OCI-LY1 (cell line): Measurements from ENCODE around the gene DCC.

Experiments used
- H2AFZ ChIP-seq: fragments of 200-600 bp; sonication (generic), shearing (Covaris generic); 2 replicates; pipeline ENCODE4 v1.6.0; 2014; ENCODE audit warnings: antibody characterized with exemption, mild to moderate bottlenecking, low read length
- H3F3A ChIP-seq: fragments of 200-600 bp; sonication (generic), shearing (Covaris generic); 2 replicates; pipeline ENCODE4 v1.6.0; 2014; ENCODE audit warnings: mild to moderate bottlenecking, antibody characterized with exemption, low read length, moderate library complexity; ENCODE audit not compliant: insufficient read depth
- H3K27ac ChIP-seq: fragments of 200-600 bp; sonication (generic); 2 replicates; pipeline ENCODE4 v1.5.1; 2014; ENCODE audit warnings: low read length, mixed run types, mild to moderate bottlenecking, low read depth; ENCODE audit not compliant: poor library complexity, severe bottlenecking
- H3K27me3 ChIP-seq: fragments of 200-600 bp; sonication (generic); 2 replicates; pipeline ENCODE4 v1.6.0; 2014; ENCODE audit warnings: antibody characterized with exemption, mild to moderate bottlenecking, low read length, moderate library complexity; ENCODE audit not compliant: insufficient read depth
- H3K36me3 ChIP-seq: fragments of 200-600 bp; sonication (generic); 2 replicates; pipeline ENCODE4 v1.6.1; 2014; ENCODE audit warnings: mild to moderate bottlenecking, antibody characterized with exemption, low read length, moderate library complexity, mixed read lengths; ENCODE audit not compliant: insufficient read depth
- H3K4me1 ChIP-seq: fragments of 200-600 bp; sonication (generic); 2 replicates; pipeline ENCODE4 v1.5.1; 2014; ENCODE audit warnings: mild to moderate bottlenecking, low read length, moderate library complexity; ENCODE audit not compliant: insufficient read depth, severe bottlenecking
- H3K4me2 ChIP-seq: fragments of 200-600 bp; sonication (generic), shearing (Covaris generic); 2 replicates; pipeline ENCODE4 v1.6.1; 2014; ENCODE audit warnings: low read length
- H3K4me3 ChIP-seq: fragments of 200-600 bp; sonication (generic); 2 replicates; pipeline ENCODE4 v1.5.1; 2014; ENCODE audit warnings: low read length, low read depth, mild to moderate bottlenecking, mixed read lengths; ENCODE audit not compliant: poor library complexity, severe bottlenecking
- H3K79me2 ChIP-seq: fragments of 200-600 bp; shearing (Covaris generic); 2 replicates; pipeline ENCODE4 v1.6.1; 2016; ENCODE audit warnings: mixed run types, low read length, mixed read lengths; ENCODE audit not compliant: insufficient read depth
- H3K9ac ChIP-seq: fragments of 200-600 bp; sonication (generic), shearing (Covaris generic); 2 replicates; pipeline ENCODE4 v1.6.1; 2014; ENCODE audit warnings: mild to moderate bottlenecking, low read length, mixed read lengths
- H3K9me2 ChIP-seq: fragments of 200-600 bp; sonication (generic), shearing (Covaris generic); 2 replicates; pipeline ENCODE4 v1.6.1; 2014; ENCODE audit warnings: low read depth, mild to moderate bottlenecking, low read length, mixed read lengths
- H3K9me3 ChIP-seq: fragments of 200-600 bp; shearing (Covaris generic); 2 replicates; pipeline ENCODE4 v1.6.1; 2014; ENCODE audit warnings: low read length, mixed read lengths
- H4K20me1 ChIP-seq: fragments of 200-600 bp; sonication (generic), shearing (Covaris generic); 2 replicates; pipeline ENCODE4 v1.6.0; 2016; ENCODE audit warnings: mild to moderate bottlenecking, low read length; ENCODE audit not compliant: insufficient read depth
- EZH2 ChIP-seq: fragments of 200-600 bp; sonication (generic), shearing (Covaris generic); IDR thresholded peaks from 2 replicates; pipeline ENCODE4 v1.8.0; 2017; ENCODE audit warnings: borderline replicate concordance, mixed run types, mild to moderate bottlenecking, antibody characterized with exemption, low read length, moderate library complexity, mixed read lengths
- TF ChIP-seq, protein P1 (sequence below): fragments of 200-600 bp; sonication (generic), shearing (Covaris generic); IDR thresholded peaks from 2 replicates; pipeline ENCODE4 v1.5.1; 2017; ENCODE audit warnings: mild to moderate bottlenecking, antibody characterized with exemption, low read length, moderate library complexity, mixed read lengths

The DCC gene

DNA sequence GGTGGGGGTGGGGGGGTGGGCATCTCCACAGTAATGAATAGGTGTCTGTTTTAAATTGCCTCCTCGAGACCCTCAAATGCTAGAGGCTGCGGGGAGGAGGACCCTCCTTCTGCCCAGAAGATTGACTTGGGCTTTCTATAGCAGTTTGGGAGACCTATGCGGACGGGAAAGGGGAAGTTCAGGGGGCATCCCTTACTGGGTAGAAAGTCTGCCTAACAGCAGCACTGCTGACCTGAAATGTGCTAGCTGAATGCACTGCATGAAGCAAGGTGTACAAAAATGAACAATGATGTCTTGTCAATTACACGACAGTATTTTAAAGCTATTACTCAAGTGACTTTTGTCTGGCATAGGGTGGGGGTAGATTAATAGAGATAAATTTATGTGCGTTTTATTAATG is 2.5 kb downstream of the DCC start:
- Histone ChIP-seq H3K36me3 (no peaks in the 10 kb centered on the region), H3K9me3 (no peaks in the 10 kb centered on the region), H3K9ac (no peak overlapping the region), H3K27ac (no peak overlapping the region), H3K79me2 (no peaks in the 10 kb centered on the region), H3K4me1 (no peaks in the 10 kb centered on the region), H3K27me3 (no peaks in the 10 kb centered on the region), H3F3A (no peaks in the 10 kb centered on the region), H3K4me3 (no peak overlapping the region), H3K4me2 (no peak overlapping the region), H3K9me2 (no peaks in the 10 kb centered on the region), H2AFZ (no peak overlapping the region), H4K20me1 (no peaks in the 10 kb centered on the region)
- TF ChIP-seq, protein P1, sequence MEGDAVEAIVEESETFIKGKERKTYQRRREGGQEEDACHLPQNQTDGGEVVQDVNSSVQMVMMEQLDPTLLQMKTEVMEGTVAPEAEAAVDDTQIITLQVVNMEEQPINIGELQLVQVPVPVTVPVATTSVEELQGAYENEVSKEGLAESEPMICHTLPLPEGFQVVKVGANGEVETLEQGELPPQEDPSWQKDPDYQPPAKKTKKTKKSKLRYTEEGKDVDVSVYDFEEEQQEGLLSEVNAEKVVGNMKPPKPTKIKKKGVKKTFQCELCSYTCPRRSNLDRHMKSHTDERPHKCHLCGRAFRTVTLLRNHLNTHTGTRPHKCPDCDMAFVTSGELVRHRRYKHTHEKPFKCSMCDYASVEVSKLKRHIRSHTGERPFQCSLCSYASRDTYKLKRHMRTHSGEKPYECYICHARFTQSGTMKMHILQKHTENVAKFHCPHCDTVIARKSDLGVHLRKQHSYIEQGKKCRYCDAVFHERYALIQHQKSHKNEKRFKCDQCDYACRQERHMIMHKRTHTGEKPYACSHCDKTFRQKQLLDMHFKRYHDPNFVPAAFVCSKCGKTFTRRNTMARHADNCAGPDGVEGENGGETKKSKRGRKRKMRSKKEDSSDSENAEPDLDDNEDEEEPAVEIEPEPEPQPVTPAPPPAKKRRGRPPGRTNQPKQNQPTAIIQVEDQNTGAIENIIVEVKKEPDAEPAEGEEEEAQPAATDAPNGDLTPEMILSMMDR, result no peak
- no peak for TF ChIP-seq EZH2

DNA sequence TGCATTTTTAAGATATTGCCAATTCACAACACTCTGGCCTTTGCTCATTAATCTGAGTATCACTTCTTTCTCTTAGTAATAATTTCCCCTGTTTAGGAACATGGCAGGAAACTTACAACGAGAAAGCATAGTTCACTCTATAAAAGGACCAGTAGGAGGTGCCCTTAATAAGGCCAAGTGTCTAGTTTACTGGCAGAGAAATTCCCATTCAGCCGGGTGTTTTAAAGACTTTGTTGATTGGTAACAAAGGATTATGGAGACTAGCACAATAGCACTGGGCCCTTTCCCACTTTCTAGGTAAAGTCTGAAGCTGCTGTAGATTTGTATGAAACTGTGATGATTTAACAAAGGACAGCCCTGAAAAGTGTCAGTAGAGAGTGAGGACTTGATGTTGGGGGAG is 3.1 kb downstream of the DCC start:
- no peak overlapping the region for H3K9ac ChIP-seq
- no peaks in the 10 kb centered on the region for H3K9me2 ChIP-seq

DNA sequence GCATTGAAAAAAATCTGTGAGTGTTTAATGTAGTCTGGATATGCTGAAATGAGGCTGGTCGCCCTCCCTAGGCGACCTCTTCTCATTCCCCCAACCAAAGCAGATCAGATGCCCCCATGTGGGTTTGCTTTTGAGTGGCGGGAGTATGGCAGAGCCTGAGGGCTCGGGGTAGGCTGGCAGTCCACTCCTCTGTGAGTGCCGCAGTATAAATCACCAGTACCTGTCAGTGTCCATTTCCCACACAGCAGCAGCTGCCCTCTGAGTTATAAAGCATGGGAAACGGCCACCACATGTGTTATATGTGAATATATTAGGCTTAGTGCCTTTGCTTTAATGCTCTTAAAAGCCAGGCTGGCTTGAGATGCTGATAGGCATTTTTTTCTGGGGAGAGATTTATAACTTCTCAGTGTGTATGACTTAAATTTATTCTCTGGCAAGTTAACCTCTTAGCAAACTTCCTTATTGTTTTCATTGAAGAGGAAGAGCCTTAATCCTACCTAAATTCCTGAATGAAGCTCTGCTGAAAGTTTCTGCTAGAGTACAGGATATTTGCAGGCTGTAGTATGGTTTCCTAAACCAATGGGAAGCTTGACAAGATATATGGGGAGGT is 3.8 kb downstream of the DCC start:
- TF ChIP-seq, protein P1, result no peak
- no peak for TF ChIP-seq EZH2
- no peaks in the 10 kb centered on the region for H4K20me1 ChIP-seq

More for the DNA sequence above, 3.1 kb downstream of the DCC start:
- no peaks in the 10 kb centered on the region for H3K79me2 ChIP-seq
- H3K4me1 ChIP-seq, result no peaks in the 10 kb centered on the region
- no peak overlapping the region for H3K4me2 ChIP-seq
- H3K27me3 ChIP-seq, result no peaks in the 10 kb centered on the region
- no peak overlapping the region for H2AFZ ChIP-seq
- no peaks in the 10 kb centered on the region for H3K9me3 ChIP-seq
- H3K36me3 ChIP-seq, result no peaks in the 10 kb centered on the region
- no peaks in the 10 kb centered on the region for H3F3A ChIP-seq
- no peaks in the 10 kb centered on the region for H4K20me1 ChIP-seq
- H3K4me3 ChIP-seq, result no peak overlapping the region
- no peak overlapping the region for H3K27ac ChIP-seq
- TF ChIP-seq EZH2, result no peak
- TF ChIP-seq, protein P1, result peak; percentile 32; the same call in 1 of the 2 replicates

More for the DNA sequence above, 3.8 kb downstream of the DCC start:
- no peak overlapping the region for H3K4me2 ChIP-seq
- H3K9ac ChIP-seq, result no peak overlapping the region
- H3K4me1 ChIP-seq, result no peaks in the 10 kb centered on the region
- H3K4me3 ChIP-seq, result no peak overlapping the region
- no peaks in the 10 kb centered on the region for H3K79me2 ChIP-seq
- H3K27me3 ChIP-seq, result no peaks in the 10 kb centered on the region
- H3F3A ChIP-seq, result no peaks in the 10 kb centered on the region
- H3K9me3 ChIP-seq, result no peaks in the 10 kb centered on the region
- H3K27ac ChIP-seq, result no peak overlapping the region
- no peaks in the 10 kb centered on the region for H3K9me2 ChIP-seq
- H2AFZ ChIP-seq, result no peak overlapping the region
- H3K36me3 ChIP-seq, result no peaks in the 10 kb centered on the region
